DND-41 (cell line): ENCODE data around the gene CDS2.
A peak's percentile ranks its signal among the peaks of the same experiment; 100 is the strongest.

ENCODE experiments used
- ATAC-seq: fragments of 200-7000 bp; cut with Tn5 transposase; 3 replicates; pipeline ENCODE4 v1.9.1; 2021; ENCODE audit warnings: low read depth; ENCODE audit not compliant: insufficient read depth
- DNase-seq: peaks from one replicate; pipeline ENCODE4 v3.0.0-alpha.2; 2020
- H2AFZ ChIP-seq: 2 replicates; pipeline ENCODE4 v1.6.0; 2012; ENCODE audit warnings: low read depth, low read length
- H3K27ac ChIP-seq: 2 replicates; pipeline ENCODE4 v1.5.1; 2012; ENCODE audit warnings: low read length, inconsistent platforms
- H3K27me3 ChIP-seq: fragments of 200-600 bp; sonication (generic); 2 replicates; pipeline ENCODE4 v1.6.0; 2012; ENCODE audit warnings: low read length, mild to moderate bottlenecking, inconsistent platforms; ENCODE audit not compliant: insufficient read depth, poor library complexity
- H3K36me3 ChIP-seq: 2 replicates; pipeline ENCODE4 v1.5.1; 2012; ENCODE audit warnings: low read length, inconsistent platforms; ENCODE audit not compliant: insufficient read depth
- H3K4me1 ChIP-seq: 2 replicates; pipeline ENCODE4 v1.5.1; 2012; ENCODE audit warnings: mild to moderate bottlenecking, low read length; ENCODE audit not compliant: insufficient read depth
- H3K4me2 ChIP-seq: 2 replicates; pipeline ENCODE4 v1.6.0; 2012; ENCODE audit warnings: mild to moderate bottlenecking, moderate library complexity, low read length, inconsistent platforms; ENCODE audit not compliant: insufficient read depth
- H3K4me3 ChIP-seq, 2 experiments: fragments of 200-600 bp in 1 of 2; shearing (Covaris generic) in 1 of 2; 2 replicates each; pipeline ENCODE4 v1.5.1; 2012 to 2016; ENCODE audit warnings: inconsistent platforms in 2 of 2, low read length in 2 of 2, mild to moderate bottlenecking in 2 of 2, low read depth in 1 of 2, moderate library complexity in 1 of 2
- H3K79me2 ChIP-seq: 2 replicates; pipeline ENCODE4 v1.6.0; 2012; ENCODE audit warnings: low read length, inconsistent platforms; ENCODE audit not compliant: insufficient read depth
- H3K9ac ChIP-seq: 2 replicates; pipeline ENCODE4 v1.6.0; 2012; ENCODE audit warnings: low read depth, mild to moderate bottlenecking, inconsistent platforms, low read length, moderate library complexity
- H3K9me3 ChIP-seq: 2 replicates; pipeline ENCODE4 v1.5.1; 2012; ENCODE audit warnings: low read length, moderate library complexity, mild to moderate bottlenecking, inconsistent platforms; ENCODE audit not compliant: insufficient read depth, severe bottlenecking
- H4K20me1 ChIP-seq: 2 replicates; pipeline ENCODE4 v1.6.0; 2012; ENCODE audit warnings: low read length; ENCODE audit not compliant: insufficient read depth
- EZH2 ChIP-seq: IDR thresholded peaks from 3 replicates; pipeline ENCODE4 v1.6.1; 2012; ENCODE audit warnings: borderline replicate concordance, low read depth, mild to moderate bottlenecking, moderate library complexity, low read length, inconsistent platforms; ENCODE audit not compliant: severe bottlenecking
- TF ChIP-seq, protein P1 (sequence below): IDR thresholded peaks from 2 replicates; pipeline ENCODE4 v1.5.1; 2012; ENCODE audit warnings: borderline replicate concordance, low read length, moderate library complexity, mild to moderate bottlenecking; ENCODE audit not compliant: poor library complexity, severe bottlenecking; ENCODE audit errors: extremely low read depth

CDS2 gene

DNA sequence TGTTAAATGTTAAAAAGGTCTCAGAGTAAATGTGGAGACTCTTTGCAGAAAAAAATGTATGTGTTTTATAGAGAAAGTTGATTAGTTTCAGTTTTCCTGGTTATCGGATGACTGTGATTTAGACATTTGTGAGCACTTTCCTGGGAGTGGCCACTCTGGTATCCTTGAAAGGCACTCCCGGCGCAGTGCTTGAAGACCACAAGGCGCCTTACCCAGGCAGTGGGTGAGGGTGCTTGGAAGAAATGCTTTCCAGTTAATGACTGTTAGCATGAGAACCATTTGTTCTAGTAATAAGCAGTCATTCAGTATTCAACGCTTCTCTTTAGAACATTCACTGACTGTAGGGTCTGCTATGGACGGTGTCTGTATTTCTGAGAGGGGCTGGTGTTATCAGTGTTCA, 7.2 kb downstream of the CDS2 start:
- no peak for DNase-seq
- peaks cover 37% of the 10 kb centered on the region for H4K20me1 ChIP-seq
- H3K4me2 ChIP-seq, result no peak overlapping the region
- H3K4me1 ChIP-seq, result peaks cover 3% of the 10 kb centered on the region
- H3K9ac ChIP-seq, result no peak overlapping the region
- H3K79me2 ChIP-seq, result peaks cover 95% of the 10 kb centered on the region
- H3K36me3 ChIP-seq, result peaks cover 25% of the 10 kb centered on the region
- H2AFZ ChIP-seq, result no peak overlapping the region
- no peak overlapping the region for H3K27ac ChIP-seq
- no peak for ATAC-seq
- no peaks in the 10 kb centered on the region for H3K9me3 ChIP-seq
- TF ChIP-seq EZH2, result no peak
- TF ChIP-seq, protein P1, sequence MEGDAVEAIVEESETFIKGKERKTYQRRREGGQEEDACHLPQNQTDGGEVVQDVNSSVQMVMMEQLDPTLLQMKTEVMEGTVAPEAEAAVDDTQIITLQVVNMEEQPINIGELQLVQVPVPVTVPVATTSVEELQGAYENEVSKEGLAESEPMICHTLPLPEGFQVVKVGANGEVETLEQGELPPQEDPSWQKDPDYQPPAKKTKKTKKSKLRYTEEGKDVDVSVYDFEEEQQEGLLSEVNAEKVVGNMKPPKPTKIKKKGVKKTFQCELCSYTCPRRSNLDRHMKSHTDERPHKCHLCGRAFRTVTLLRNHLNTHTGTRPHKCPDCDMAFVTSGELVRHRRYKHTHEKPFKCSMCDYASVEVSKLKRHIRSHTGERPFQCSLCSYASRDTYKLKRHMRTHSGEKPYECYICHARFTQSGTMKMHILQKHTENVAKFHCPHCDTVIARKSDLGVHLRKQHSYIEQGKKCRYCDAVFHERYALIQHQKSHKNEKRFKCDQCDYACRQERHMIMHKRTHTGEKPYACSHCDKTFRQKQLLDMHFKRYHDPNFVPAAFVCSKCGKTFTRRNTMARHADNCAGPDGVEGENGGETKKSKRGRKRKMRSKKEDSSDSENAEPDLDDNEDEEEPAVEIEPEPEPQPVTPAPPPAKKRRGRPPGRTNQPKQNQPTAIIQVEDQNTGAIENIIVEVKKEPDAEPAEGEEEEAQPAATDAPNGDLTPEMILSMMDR, result no peak
- no peak overlapping the region for H3K4me3 ChIP-seq
- no peaks in the 10 kb centered on the region for H3K27me3 ChIP-seq

DNA sequence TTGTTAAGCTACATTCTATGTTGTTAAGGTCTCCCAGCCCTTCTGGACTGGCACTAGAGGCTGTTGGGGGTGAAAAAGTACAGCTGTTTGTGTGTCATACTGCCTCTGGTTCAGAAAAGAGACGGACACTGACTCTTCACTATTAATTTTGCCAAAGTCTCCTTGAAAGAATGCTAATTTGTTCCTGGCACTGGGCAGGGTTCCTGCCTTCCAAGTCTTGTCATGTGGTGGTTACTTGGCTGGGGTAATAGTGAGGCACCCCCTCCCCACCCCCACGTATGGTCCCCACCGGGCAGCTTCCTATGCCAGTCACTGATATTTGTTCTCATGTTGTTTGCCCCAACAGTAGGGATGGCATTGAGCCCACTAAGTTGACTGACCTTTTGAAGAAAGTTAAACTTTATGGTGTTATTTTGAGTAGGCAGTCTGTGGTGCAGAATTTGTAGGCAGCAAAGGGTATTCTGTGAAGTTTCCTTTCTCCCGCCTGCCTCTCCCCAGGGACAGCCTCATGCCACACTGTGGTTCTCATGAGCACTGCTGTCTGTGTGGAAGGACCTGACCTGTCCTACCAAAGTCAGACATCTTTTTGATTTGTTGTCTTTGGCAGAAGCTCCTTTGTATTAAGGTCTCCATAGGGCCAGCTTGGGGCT, 8.7 kb downstream of the CDS2 start:
- TF ChIP-seq, protein P1, result no peak
- TF ChIP-seq EZH2, result no peak
- Histone ChIP-seq H3K4me1 (peaks cover 2% of the 10 kb centered on the region), H3K4me2 (no peak overlapping the region), H3K36me3 (peaks cover 24% of the 10 kb centered on the region), H3K27me3 (no peaks in the 10 kb centered on the region), H4K20me1 (peaks cover 49% of the 10 kb centered on the region), H3K79me2 (peaks cover 95% of the 10 kb centered on the region), H2AFZ (no peak overlapping the region), H3K9ac (no peak overlapping the region), H3K27ac (peak overlapping the region; percentile 20; the same call in 1 of the 2 replicates), H3K9me3 (no peaks in the 10 kb centered on the region), H3K4me3 (no peak overlapping the region)
- DNase-seq (no peak), ATAC-seq (peak; percentile 35; the same call in 1 of the 3 replicates)

DNA sequence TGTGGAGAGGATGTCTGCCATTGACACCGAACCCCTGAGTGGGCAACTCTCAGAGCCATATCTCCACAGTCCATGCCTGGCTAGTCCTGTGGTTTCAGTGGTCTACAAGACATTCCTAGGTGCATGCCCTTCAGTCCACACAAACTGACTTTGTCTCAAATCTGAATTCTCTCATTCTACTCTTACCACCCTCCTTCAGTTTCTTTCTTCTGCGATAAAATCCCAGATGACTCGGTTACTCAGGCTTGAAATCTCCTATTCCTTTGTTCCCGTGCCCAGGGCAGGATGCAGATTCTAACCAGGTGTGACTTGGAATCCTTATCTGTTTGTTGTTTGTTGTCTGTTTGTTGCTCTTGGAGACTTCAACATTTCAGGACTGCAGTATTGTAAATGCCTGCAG, 9.3 kb downstream of the CDS2 start:
- H3K27ac ChIP-seq, result peak overlapping the region; percentile 20; the same call in 1 of the 2 replicates
- no peak for DNase-seq
- peaks cover 96% of the 10 kb centered on the region for H3K79me2 ChIP-seq

More for the DNA sequence above, 9.3 kb downstream of the CDS2 start:
- no peak overlapping the region for H3K9ac ChIP-seq
- no peaks in the 10 kb centered on the region for H3K27me3 ChIP-seq
- H4K20me1 ChIP-seq, result peaks cover 53% of the 10 kb centered on the region
- H2AFZ ChIP-seq, result no peak overlapping the region
- ATAC-seq, result no peak
- no peaks in the 10 kb centered on the region for H3K9me3 ChIP-seq
- H3K4me1 ChIP-seq, result peaks cover 2% of the 10 kb centered on the region
- no peak overlapping the region for H3K4me3 ChIP-seq
- no peak overlapping the region for H3K4me2 ChIP-seq
- peaks cover 24% of the 10 kb centered on the region for H3K36me3 ChIP-seq
- no peak for TF ChIP-seq EZH2
- TF ChIP-seq, protein P1, result no peak
